AG20443 (cell line): ENCODE measurements around the gene PHACTR3.

Source experiments
- DNase-seq: peaks from one replicate; pipeline ENCODE4 v3.0.0; 2012; ENCODE audit warnings: low spot score, mixed read lengths

Gene PHACTR3

GRCh38 chr20:59817846-59818615 lies 213.7 kb downstream of the PHACTR3 start:
- no peak for DNase-seq

- DNase-seq, result no peak
These were observed 214.6 kb downstream of the PHACTR3 start for GRCh38 chr20:59818911-59819310.

GRCh38 chr20:59819496-59820203 lies 215.3 kb downstream of the PHACTR3 start:
- no peak for DNase-seq

GRCh38 chr20:59820204-59821041 lies 216.1 kb downstream of the PHACTR3 start:
- peak; percentile 54 for DNase-seq

- DNase-seq, result no peak
These were observed 216.9 kb downstream of the PHACTR3 start for GRCh38 chr20:59821201-59821600.

- no peak for DNase-seq
These were observed 217.4 kb downstream of the PHACTR3 start for GRCh38 chr20:59821788-59822187.

GRCh38 chr20:59822291-59823029 lies 218.1 kb downstream of the PHACTR3 start:
- DNase-seq, result no peak

- no peak for DNase-seq
These were observed 218.7 kb downstream of the PHACTR3 start for GRCh38 chr20:59823030-59823423.

GRCh38 chr20:59823491-59824259 lies 219.3 kb downstream of the PHACTR3 start:
- DNase-seq, result peak; percentile 37

GRCh38 chr20:59824711-59825562 lies 220.6 kb downstream of the PHACTR3 start:
- DNase-seq, result no peak

GRCh38 chr20:59825563-59825920 lies 221.2 kb downstream of the PHACTR3 start:
- DNase-seq, result no peak

- no peak for DNase-seq
These were observed 221.8 kb downstream of the PHACTR3 start for GRCh38 chr20:59825944-59826759.

GRCh38 chr20:59827138-59828056 lies 223.1 kb downstream of the PHACTR3 start:
- no peak for DNase-seq

GRCh38 chr20:59828125-59829053 lies 224.0 kb downstream of the PHACTR3 start:
- DNase-seq, result no peak

GRCh38 chr20:59829054-59829785 lies 224.9 kb downstream of the PHACTR3 start:
- DNase-seq, result peak; percentile 54
